HG03460 (cell line): ENCODE data around the gene GEMIN7.

Experiments used
- ATAC-seq: cut with Tn5 transposase; IDR thresholded peaks from one replicate; pipeline ENCODE4 v1.9.1; 2021; ENCODE audit not compliant: unreplicated experiment

GEMIN7 gene, protein sequence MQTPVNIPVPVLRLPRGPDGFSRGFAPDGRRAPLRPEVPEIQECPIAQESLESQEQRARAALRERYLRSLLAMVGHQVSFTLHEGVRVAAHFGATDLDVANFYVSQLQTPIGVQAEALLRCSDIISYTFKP

DNA sequence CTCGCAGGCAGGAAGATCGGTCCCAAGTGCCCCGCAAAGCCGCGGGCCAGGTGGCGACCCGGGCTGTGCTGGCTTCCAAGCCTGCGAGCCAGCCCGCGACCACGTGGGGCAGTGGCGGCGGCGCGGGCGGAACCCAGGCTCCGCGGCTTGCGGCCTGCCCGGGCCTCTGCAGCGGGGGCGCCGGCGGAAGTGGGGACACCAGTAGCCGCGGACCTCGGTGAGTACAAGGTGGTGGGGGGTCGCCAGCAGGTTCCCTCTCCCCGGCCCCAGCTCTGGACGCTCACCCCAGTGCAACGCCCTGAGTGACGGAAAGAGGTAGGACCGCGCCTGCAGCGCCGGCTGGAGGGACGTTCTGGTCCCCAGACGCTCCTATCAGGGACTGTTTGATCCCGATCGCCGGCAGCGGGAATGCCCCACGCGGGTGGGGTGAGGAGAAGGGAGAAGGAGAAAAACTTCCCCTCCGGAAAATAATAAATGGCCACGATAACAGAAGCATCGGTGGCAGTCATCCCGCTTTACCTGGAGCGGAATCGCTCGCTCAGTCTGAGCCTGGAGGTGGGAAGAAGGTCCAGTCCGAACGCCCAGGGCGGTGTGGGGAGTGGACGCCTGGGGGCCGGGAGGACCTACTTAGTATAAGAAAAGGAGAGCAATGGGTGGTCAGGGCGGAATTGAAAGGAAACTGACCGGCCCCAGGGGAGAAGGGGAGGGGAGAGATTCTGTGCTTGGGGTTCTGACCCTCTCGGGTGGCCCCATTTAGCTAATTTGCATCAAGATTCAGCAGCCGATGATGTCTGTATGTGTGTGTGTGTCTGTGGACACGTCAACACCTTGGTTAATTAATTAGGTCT is at the start of gene GEMIN7:
Gene GEMIN7, plus strand, starts transcription at position 198 of the 848 bp plus-strand sequence. CDS start 10,855 bp downstream, outside the sequence.
- ATAC-seq, result no peak

DNA sequence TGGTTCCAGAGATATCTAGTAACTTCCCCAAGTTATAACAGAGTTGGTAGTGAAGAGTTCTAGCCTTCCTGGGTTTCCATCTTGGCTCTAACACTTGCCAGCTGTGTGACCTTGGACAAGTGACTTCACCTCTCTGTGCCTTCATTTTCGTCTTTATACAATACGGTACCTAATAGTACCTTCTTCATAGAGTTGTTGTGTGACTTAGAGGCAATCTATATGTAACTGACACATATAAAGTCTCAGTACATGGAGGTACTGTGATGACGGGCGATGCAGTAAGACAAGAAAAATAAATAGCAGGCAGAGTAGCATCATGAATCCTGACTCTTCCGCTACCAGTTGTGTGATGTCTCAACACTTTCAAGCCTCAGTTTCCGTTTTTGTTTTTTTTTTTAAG is 48.2 kb upstream of the GEMIN7 start:
- ATAC-seq, result no peak

DNA sequence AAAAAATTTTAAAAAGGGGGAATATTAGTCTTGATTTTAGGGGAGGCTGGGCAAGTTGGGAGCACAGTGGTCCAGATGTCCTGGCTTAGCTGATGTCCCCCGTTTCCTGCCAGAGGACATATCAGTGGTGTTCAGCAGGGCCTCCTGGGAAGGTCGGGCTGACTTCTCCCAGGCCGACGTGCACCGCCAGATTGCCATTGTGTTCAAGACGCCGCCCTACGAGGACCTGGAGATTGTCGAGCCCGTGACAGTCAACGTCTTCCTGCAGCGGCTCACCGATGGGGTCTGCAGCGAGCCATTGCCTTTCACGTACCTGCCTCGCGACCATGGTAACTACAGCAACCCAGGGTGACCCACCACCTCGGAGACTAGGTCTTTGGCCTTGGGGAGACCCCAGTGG is 46.6 kb upstream of the GEMIN7 start:
- no peak for ATAC-seq

- ATAC-seq, result no peak
These were observed 43.3 kb upstream of the GEMIN7 start for GRCh38 chr19:45035755-45036154.

DNA sequence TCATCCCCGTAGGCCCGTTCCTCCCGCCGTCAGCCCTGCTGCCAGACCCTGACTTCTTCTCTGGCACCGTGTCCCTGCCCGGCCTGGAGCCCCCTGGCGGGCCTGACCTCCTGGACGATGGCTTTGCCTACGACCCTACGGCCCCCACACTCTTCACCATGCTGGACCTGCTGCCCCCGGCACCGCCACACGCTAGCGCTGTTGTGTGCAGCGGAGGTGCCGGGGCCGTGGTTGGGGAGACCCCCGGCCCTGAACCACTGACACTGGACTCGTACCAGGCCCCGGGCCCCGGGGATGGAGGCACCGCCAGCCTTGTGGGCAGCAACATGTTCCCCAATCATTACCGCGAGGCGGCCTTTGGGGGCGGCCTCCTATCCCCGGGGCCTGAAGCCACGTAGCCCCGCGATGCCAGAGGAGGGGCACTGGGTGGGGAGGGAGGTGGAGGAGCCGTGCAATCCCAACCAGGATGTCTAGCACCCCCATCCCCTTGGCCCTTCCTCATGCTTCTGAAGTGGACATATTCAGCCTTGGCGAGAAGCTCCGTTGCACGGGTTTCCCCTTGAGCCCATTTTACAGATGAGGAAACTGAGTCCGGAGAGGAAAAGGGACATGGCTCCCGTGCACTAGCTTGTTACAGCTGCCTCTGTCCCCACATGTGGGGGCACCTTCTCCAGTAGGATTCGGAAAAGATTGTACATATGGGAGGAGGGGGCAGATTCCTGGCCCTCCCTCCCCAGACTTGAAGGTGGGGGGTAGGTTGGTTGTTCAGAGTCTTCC is 41.5 kb upstream of the GEMIN7 start:
- ATAC-seq, result no peak

DNA sequence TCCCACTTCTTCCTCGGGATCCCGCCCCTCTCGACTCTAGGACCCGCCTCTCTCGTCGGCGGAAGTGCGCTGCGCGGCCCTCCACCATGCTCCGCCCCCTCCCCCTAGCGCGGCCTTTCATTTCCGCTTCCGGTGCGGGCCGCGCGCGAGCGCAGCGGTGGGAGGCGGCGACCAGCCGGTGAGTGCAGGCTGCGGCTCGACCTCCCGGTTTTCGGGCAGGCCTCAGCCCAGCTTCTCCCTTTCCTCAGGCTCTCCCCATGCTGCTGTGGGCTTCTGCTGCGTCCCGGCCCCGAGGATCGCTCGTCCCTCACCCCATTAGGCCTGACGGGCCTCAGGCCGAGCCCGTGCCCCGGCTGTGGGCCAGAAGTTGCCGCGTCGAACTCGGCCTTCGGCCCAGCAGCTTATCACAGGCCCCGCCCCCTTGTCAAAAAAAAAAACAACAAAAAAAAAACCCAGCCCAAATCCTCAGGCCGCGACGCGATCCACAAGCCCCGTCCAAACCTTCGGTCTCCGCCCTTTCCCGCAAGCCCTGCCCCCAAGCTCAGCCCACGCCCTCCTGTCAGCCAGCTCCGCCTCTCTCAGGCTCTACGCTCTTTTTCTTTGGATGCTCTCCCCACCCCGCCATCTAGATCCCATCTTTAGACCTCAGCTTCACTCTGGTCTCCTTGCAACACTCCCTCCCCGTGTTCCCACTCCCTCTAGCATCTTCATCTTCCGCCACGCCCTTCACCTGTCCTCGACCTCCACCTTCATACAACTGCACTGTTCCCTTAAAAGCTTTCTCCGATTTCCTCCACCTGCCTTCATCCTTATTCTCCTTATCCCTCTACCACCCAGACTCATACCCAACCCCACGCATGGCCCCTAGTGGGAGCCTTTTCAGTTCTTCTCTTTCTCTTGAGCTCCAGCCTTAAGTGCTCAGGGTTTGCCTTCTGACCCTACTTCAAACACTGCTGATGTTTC is 39.8 kb upstream of the GEMIN7 start, which contains the start of gene CLASRP:
Gene CLASRP, plus strand, starts transcription at position 115 of the 963 bp plus-strand sequence. CDS start 1,168 bp downstream, outside the sequence.
- ATAC-seq, result peak; percentile 82

- no peak for ATAC-seq
These were observed 38.8 kb upstream of the GEMIN7 start for GRCh38 chr19:45040059-45040771.

- ATAC-seq, result no peak
These were observed 37.9 kb upstream of the GEMIN7 start for GRCh38 chr19:45041125-45041524.

DNA sequence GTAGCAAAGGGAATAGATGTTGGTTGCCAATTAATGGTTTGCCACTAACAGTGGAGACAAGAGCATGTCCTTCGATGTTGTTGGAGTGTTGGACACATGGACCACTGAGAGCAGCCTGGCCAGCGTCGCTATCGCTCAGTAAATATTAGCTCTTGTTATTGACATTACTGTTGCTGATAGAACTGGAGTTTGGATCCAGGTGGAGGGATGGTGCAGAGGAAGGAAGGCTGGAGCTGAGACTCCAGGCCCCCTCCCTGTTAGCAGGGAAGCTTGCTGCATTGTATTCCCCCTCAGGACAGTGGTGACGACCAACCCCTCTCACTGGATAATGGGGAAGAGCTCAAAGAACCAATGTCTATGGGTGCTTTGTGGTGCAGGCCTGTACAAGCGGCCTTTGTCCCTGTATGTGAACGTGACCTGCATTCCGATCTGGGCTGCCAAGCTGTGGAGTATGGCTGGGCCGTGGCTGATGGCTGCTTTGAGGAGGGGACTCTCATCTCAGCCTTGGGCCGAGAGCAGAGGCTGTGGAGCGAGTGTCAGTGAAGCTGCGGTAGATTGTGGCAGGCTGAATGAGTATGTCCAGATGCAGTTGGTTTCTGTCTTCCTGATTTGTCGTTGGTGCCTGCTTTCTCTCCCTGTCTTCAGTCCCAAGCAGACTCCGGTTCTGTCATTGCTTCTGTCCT is 33.2 kb upstream of the GEMIN7 start:
- ATAC-seq, result no peak

DNA sequence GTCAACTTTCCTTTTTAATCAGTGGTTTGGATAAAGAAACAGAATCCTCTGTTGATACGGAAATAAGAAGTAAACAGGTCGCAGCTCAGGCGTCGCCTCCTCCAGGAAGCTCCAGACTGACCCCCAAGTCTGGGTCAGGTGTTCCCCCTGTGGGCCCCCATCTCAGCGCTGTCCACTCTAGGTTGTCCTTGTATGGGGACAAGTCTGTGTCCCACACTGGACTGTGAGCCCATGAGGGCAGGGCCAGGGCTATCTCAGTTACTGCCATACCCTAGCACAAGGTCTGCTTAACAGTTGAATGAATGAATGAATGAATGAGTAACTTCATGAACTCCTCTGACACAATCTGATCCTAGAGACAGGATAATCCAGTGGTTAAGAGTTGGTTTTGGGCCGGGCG is 32.7 kb upstream of the GEMIN7 start:
- ATAC-seq, result no peak

DNA sequence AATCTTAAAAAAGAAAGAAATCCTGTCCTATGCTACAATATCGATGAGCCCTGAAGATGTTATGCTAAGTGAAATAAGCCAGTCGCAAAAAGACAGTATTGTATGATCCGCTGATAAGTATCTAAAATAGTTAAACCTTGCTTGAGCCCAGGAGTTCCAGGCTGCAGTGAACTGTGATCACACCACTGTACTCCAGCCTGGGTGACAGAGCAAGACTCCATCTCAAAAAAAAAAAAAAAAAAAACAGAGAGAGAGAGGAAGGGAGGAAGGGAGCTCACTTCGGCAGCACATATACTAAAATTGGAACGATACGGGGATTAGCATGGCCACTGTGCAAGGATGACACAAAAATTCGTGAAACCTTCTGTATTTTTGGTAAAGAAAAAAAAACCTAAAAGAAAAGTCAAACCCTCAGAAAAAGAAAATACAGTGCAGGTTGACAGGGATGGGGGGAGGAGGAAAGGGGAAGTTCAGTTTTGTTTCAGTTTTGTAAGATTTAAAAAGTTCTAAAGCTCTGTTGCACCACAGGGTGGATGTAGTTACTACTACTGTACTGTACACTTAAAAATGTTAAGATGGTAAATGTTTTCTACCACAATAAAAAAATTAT is 31.8 kb upstream of the GEMIN7 start:
- ATAC-seq, result no peak

DNA sequence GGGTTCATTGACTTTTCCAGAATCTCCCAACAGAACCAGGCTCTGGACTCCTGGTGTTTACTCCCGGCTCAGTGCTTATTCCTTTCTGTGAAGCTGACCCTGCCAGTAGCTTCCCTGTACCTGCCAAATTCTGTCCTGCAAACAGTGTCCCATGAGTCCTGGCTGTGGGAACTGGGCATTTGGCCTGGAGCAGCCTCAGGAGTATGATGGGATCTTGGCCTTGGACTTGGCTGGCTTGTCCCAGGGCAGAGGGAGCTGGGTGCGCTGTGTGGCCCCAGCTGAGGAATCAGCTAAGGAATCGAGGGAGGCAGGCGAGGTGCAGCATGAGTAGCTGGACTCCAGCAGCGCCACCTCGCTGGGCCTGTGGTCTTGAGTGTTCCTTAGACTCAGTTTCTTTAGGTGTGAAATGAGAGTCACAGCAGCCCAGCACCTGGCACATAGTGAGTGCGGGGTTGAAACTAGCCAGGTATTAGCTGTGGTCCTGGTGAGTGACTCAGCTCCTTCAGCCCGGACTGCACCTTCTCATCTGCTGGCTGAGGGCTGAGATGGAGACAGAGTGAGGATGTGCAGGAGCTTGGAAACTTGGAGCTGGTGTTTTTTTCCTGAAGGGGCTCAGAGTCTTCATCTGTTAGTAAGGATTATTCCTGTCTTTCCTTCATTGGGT is 29.9 kb upstream of the GEMIN7 start:
- no peak for ATAC-seq

GRCh38 chr19:45050036-45050435 is 29.0 kb upstream of the GEMIN7 start:
- ATAC-seq, result no peak

GRCh38 chr19:45051929-45052579 is 27.0 kb upstream of the GEMIN7 start:
- ATAC-seq, result no peak

DNA sequence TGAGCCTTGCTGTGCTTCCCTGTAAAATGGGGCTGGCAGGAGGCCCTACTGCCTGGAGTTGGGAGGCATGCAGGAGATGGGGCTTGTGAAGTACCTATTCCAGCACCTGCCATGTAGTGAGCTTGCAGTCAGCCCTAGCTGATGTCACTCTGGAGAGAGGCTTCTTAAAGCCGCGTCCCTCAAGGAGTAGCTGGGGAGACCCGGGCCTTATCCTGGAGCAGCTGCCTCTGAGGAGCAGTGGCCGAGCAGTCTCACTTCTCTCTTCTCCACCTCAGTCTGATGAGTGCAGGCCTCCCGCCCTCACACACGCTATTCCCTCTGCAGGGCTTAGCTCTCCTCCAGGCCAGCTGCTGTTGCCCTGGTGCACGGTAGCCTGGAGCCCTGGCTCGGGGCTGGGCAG is 22.2 kb upstream of the GEMIN7 start:
- no peak for ATAC-seq

DNA sequence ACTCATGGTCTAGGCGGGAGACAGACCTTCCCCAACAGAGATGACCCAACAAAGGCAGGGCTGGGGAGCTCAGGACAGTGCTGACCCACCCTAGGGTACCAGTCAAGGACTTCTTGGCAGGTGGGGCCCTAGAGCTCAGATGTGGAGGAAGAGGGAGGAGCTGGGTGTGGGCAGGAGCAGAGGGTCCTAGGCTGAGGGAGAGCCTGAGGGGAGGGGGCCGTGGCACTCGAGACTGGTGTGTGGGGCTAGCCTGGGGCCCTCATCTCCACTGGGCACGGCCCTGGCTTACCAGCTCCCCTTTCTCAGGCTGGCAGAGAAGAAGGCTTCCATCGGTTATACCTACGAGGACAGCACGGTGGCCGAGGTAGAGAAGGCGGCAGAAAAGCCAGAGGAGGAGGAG is 21.6 kb upstream of the GEMIN7 start:
- no peak for ATAC-seq

- ATAC-seq, result no peak
These were observed 20.4 kb upstream of the GEMIN7 start for GRCh38 chr19:45058622-45059159.
